HepG2 (cell line): ENCODE data around the gene UBE2G2. TPM values are rescaled to one million over a fixed set of nuclear protein-coding genes. Genes with fewer than 3 reads are reported as not detected.

Experiments
- ATAC-seq: fragments of 200-7000 bp; cut with Tn5 transposase; 3 replicates; pipeline ENCODE4 v1.9.1; 2020; ENCODE audit warnings: mild to moderate bottlenecking, moderate library complexity
- BruUV-seq: library from RNA; stranded (reverse); fragments of 400-500 nt; replicated peaks from 2 replicates; lab custom pipeline; 2021; lab: Mats Ljungman, UMichigan
- CTCF ChIA-PET: fragments of 300-600 bp; formaldehyde crosslinking; extraction: SDS; loops from one replicate; lab custom pipeline; 2021; ENCODE audit warnings: low total read pairs, inconsistent platforms, low intra/inter-chr PET ratio; lab: Yijun Ruan, JAX
- POLR2A ChIA-PET: fragments of 350-600 bp; sonication (Branson Sonifier 250); formaldehyde crosslinking; loops from one replicate; lab custom pipeline; 2020; ENCODE audit warnings: antibody characterized with exemption, inconsistent platforms; lab: Yijun Ruan, JAX
- DNase-seq: peaks from one replicate; pipeline ENCODE4 v3.0.0-alpha.2; 2015; ENCODE audit warnings: low spot score
- FAIRE-seq: peaks from 3 replicates; lab custom pipeline; 2011; peaks lifted over from hg19 to GRCh38; lab: Jason Lieb, UNC
- H2AFZ ChIP-seq: one replicate; pipeline ENCODE4 v1.6.1; 2011; ENCODE audit warnings: low read length, inconsistent platforms
- H3K27ac ChIP-seq: fragments of 300-600 bp; 3 replicates; pipeline ENCODE4 v1.8.0; 2011; ENCODE audit warnings: mixed run types, mild to moderate bottlenecking, mixed read lengths, low read length, inconsistent platforms; ENCODE audit not compliant: insufficient read depth; ENCODE audit errors: extremely low read length
- H3K27me3 ChIP-seq, 2 experiments: fragments of 200-600 bp in 1 of 2; 2 replicates in 1 of 2; 3 replicates in 1 of 2; pipeline versions ENCODE4 v1.6.0 to v1.8.0; 2011; ENCODE audit warnings: low read length in 2 of 2, mild to moderate bottlenecking in 2 of 2, moderate library complexity in 2 of 2, inconsistent platforms in 1 of 2; ENCODE audit not compliant: insufficient read depth in 2 of 2, control insufficient read depth in 1 of 2
- H3K36me3 ChIP-seq, 2 experiments: fragments of 200-600 bp in 1 of 2; replicated peaks in 1 of 2; 2 replicates in 1 of 2; 3 replicates in 1 of 2; pipeline versions ENCODE4 v1.5.1 to v1.8.0; 2011; ENCODE audit warnings: low read length in 2 of 2, inconsistent platforms in 1 of 2; ENCODE audit not compliant: insufficient read depth in 2 of 2, control insufficient read depth in 1 of 2
- H3K4me1 ChIP-seq: 2 replicates; pipeline ENCODE4 v1.5.1; 2012; ENCODE audit warnings: low read length, inconsistent platforms; ENCODE audit not compliant: insufficient read depth
- H3K4me2 ChIP-seq: 2 replicates; pipeline ENCODE4 v1.6.0; 2011; ENCODE audit warnings: low read depth, low read length, inconsistent platforms
- H3K4me3 ChIP-seq, 3 experiments: fragments of 200-600 bp in 1 of 3; sonication (generic), shearing (Covaris generic) in 1 of 3; replicated peaks in 1 of 3; 2 replicates each; pipeline ENCODE4 v1.5.1; 2011 to 2016; ENCODE audit warnings: low read length in 3 of 3, inconsistent platforms in 2 of 3, low read depth in 2 of 3, mild to moderate bottlenecking in 2 of 3, control low read depth in 1 of 3, mixed read lengths in 1 of 3; ENCODE audit not compliant: insufficient read depth in 1 of 3
- H3K79me2 ChIP-seq: one replicate; pipeline ENCODE4 v1.6.1; 2011; ENCODE audit warnings: low read length, inconsistent platforms; ENCODE audit not compliant: insufficient read depth
- H3K9ac ChIP-seq: 2 replicates; pipeline ENCODE4 v1.6.0; 2011; ENCODE audit warnings: mild to moderate bottlenecking, low read depth, low read length, inconsistent platforms; ENCODE audit not compliant: insufficient read depth
- H3K9me3 ChIP-seq: 2 replicates; pipeline ENCODE4 v1.5.1; 2012; ENCODE audit warnings: mild to moderate bottlenecking, low read length
- H4K20me1 ChIP-seq: 2 replicates; pipeline ENCODE4 v1.6.0; 2011; ENCODE audit warnings: inconsistent platforms, mild to moderate bottlenecking, low read length, moderate library complexity; ENCODE audit not compliant: insufficient read depth
- ADNP ChIP-seq: sonication (generic); formaldehyde crosslinking; IDR thresholded peaks from 2 replicates; pipeline ENCODE4 v1.4.0; 2020; ENCODE audit warnings: missing genetic modification reagents
- BHLHE40 ChIP-seq: IDR thresholded peaks from 2 replicates; pipeline ENCODE4 v1.6.1; 2011; ENCODE audit warnings: low read length, improper control_type of control experiment
- CREBL2 ChIP-seq: sonication (generic); formaldehyde crosslinking; IDR thresholded peaks from 2 replicates; pipeline ENCODE4 v1.8.1; 2023; ENCODE audit warnings: missing genetic modification reagents, mild to moderate bottlenecking, borderline replicate concordance
- MLXIP ChIP-seq: sonication (generic); formaldehyde crosslinking; IDR thresholded peaks from 2 replicates; pipeline ENCODE4 v1.9.0; 2021; ENCODE audit warnings: missing genetic modification reagents, borderline replicate concordance
- MZF1 ChIP-seq: sonication (generic); formaldehyde crosslinking; IDR thresholded peaks from 2 replicates; pipeline ENCODE4 v1.8.1; 2023; ENCODE audit warnings: mild to moderate bottlenecking, missing genetic modification reagents, borderline replicate concordance
- NBN ChIP-seq: fragments of 450-650 bp; conservative IDR thresholded peaks from 2 replicates; pipeline ENCODE4 v1.6.1; 2017
- NFE2L1 ChIP-seq: sonication (generic); formaldehyde crosslinking; IDR thresholded peaks from 2 replicates; pipeline ENCODE4 v1.4.0; 2020; ENCODE audit warnings: missing genetic modification reagents, mild to moderate bottlenecking, borderline replicate concordance
- PRDM15 ChIP-seq: sonication (generic); formaldehyde crosslinking; IDR thresholded peaks from 2 replicates; pipeline ENCODE4 v1.4.0; 2020; ENCODE audit warnings: missing genetic modification reagents
- SIX1 ChIP-seq: sonication (generic); formaldehyde crosslinking; IDR thresholded peaks from 2 replicates; pipeline ENCODE4 v1.4.0; 2020; ENCODE audit warnings: missing genetic modification reagents, borderline replicate concordance
- ZBTB21 ChIP-seq: sonication (generic); formaldehyde crosslinking; IDR thresholded peaks from 2 replicates; pipeline ENCODE4 v1.4.0; 2020; ENCODE audit warnings: missing genetic modification reagents
- ZFP36 ChIP-seq: fragments of 150-350 bp; IDR thresholded peaks from 2 replicates; pipeline ENCODE4 v1.6.1; 2018; ENCODE audit warnings: borderline replicate concordance, low read length, low read depth; ENCODE audit not compliant: partially characterized antibody
- ZMYM4 ChIP-seq: sonication (generic); formaldehyde crosslinking; IDR thresholded peaks from 2 replicates; pipeline ENCODE4 v1.8.1; 2023; ENCODE audit warnings: mild to moderate bottlenecking, missing genetic modification reagents
- ZNF441 ChIP-seq: sonication (generic); formaldehyde crosslinking; IDR thresholded peaks from 2 replicates; pipeline ENCODE4 v1.7.0; 2021; ENCODE audit warnings: missing genetic modification reagents, borderline replicate concordance
- ZNF501 ChIP-seq: sonication (generic); formaldehyde crosslinking; IDR thresholded peaks from 2 replicates; pipeline ENCODE4 v1.5.1; 2020; ENCODE audit warnings: mild to moderate bottlenecking, moderate library complexity, missing genetic modification reagents
- ZNF704 ChIP-seq: sonication (generic); formaldehyde crosslinking; IDR thresholded peaks from 2 replicates; pipeline ENCODE4 v1.8.1; 2023; ENCODE audit warnings: mild to moderate bottlenecking, inconsistent platforms, moderate library complexity, missing genetic modification reagents, borderline replicate concordance
- WGBS: methylation state at CpG from one replicate; pipeline ENCODE4 v1.1.6; 2017; ENCODE audit warnings: low lambda C conversion rate; 5-methylcytosine and 5-hydroxymethylcytosine counted together
- in situ Hi-C: cut with HindIII; loops from 2 replicates; pipeline ENCODE4 v1.10.0; 2017; ENCODE audit warnings: low pct_unique_long_range_greater_than_20kb; ENCODE audit not compliant: extremely low pct_ligation_motif_present
- intact Hi-C: fragments of 100-400 bp; cut with micrococcal nuclease; formaldehyde crosslinking; loops from one replicate; pipeline ENCODE4 v1.10.0; 2022; ENCODE audit not compliant: unreplicated experiment
- polyA plus RNA-seq, 8 experiments: library from polyadenylated mRNA; depleted of rRNA in 3 of 8; stranded (reverse) in 7 of 8; unstranded in 1 of 8; fragments of >200 nt; fragmentation: Illumina TruSeq in 4 of 8; extraction: Trizol in 4 of 8; gene quantifications; 2 replicates each; pipeline versions ENCODE4 v1.2.1 to v1.2.3, GENCODE V29; 2011 to 2016; ENCODE audit warnings: low read depth in 4 of 8, missing spikeins in 1 of 8, mixed read lengths in 1 of 8; ENCODE audit not compliant: insufficient read depth in 1 of 8
- total RNA-seq, 5 experiments: library from RNA; depleted of rRNA; stranded (reverse); fragments of >200 nt; fragmentation: Illumina TruSeq; extraction: Trizol; gene quantifications; 2 replicates each; pipeline ENCODE4 v1.2.3, GENCODE V29; 2016; ENCODE audit warnings: low read depth in 1 of 5

Gene UBE2G2
- total and polyA plus RNA-seq, 2 of the 13 experiments (the other 11 are each of a cell fraction or from before 2014, with no cell fraction given) = 55.4 to 92.0 TPM

GRCh38 chr21:44751186-44751798 is 50.3 kb downstream of the UBE2G2 start (continued):
- TF ChIP-seq PRDM15 (CRISPR knock-in tag) (no peak), BHLHE40 (no peak), ZNF441 (CRISPR knock-in tag) (no peak), ZMYM4 (CRISPR knock-in tag) (no peak), NFE2L1 (no peak), ZNF501 (no peak)

- ATAC-seq (no peak), DNase-seq (no peak), FAIRE-seq (no peak)
- Histone ChIP-seq H3K4me2 (no peak overlapping the region), H3K9ac (no peak overlapping the region), H3K79me2 (no peaks in the 10 kb centered on the region), H3K9me3 (no peaks in the 10 kb centered on the region), H2AFZ (no peak overlapping the region), H3K27me3 (peaks cover 11 to 53% of the 10 kb centered on the region in 2 experiments; a peak in 4 of 5 replicates), H3K4me1 (no peaks in the 10 kb centered on the region), H3K4me3 (no peak overlapping the region), H4K20me1 (no peaks in the 10 kb centered on the region), H3K36me3 (no peaks in the 10 kb centered on the region), H3K27ac (no peak overlapping the region)
- WGBS = 48% methylated on average over 11 of the region's 12 CpGs
- no TSS peak for BruUV-seq
- ChIA-PET POLR2A (no interaction called here), CTCF (no interaction called here)
- in situ Hi-C loops (no loop called here), intact Hi-C loops (no loop called here)
- no peak for TF ChIP-seq ZNF704 (CRISPR knock-in tag)
- TF ChIP-seq ZFP36 = no peak
- TF ChIP-seq MLXIP = no peak
- no peak for TF ChIP-seq MZF1 (CRISPR knock-in tag)
- no peak for TF ChIP-seq NBN
- TF ChIP-seq ADNP (CRISPR knock-in tag) = no peak
- no peak for TF ChIP-seq SIX1 (CRISPR knock-in tag)
- no peak for TF ChIP-seq ZBTB21
- TF ChIP-seq CREBL2 (CRISPR knock-in tag) = no peak
Observed at GRCh38 chr21:44750675-44751025, 51.0 kb downstream of the UBE2G2 start.
